HG03342 (cell line): ENCODE data around the gene FOLR2.
"Not testable (repeated sequence)": the region's sequence is repeated elsewhere in the genome, so short reads cannot be mapped to it uniquely, and the experiment has no call there.

Experiments
- ATAC-seq: cut with Tn5 transposase; IDR thresholded peaks from one replicate; pipeline ENCODE4 v1.9.1; 2021; ENCODE audit warnings: mild to moderate bottlenecking, moderate library complexity; ENCODE audit not compliant: unreplicated experiment

Gene FOLR2

GRCh38 chr11:72266960-72267359 lies 50.4 kb downstream of the FOLR2 start:
- ATAC-seq, result not testable (repeated sequence)

DNA sequence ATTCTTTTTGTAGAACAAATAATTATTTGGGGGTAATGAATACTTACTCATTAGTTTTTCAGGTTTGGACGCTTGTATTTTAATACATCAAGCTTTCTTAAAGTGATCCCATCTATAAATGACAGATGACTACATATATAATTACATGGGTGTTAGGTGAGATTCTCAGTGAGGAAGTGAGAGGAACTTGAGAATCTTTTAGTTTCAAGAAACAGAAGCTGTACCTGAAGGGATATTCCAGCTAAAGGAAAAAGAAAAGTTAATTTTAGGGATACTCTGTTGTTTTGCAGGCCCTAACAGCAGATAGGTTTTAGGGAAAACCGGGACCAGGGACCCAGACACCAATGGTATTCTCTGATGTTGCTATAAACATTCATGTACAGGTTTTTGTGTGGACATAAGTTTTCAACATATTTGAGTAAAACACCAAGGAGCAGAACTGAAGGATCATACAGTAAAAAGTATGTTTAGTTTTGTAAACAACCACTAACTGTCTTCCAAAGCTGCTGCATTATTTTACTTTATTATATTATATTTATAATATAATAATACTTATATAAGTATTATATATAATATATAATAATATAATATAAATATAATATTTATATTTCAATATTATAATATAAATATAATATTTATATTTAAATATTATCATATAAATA lies 51.5 kb downstream of the FOLR2 start:
- ATAC-seq, result no peak
